Type B pancreatic cell (in vitro differentiated cells): ENCODE results near the gene BNIP5. TPM values are rescaled to one million over a fixed set of nuclear protein-coding genes. Genes with fewer than 3 reads are reported as not detected.

Experiments
- DNase-seq: peaks from one replicate; pipeline ENCODE4 v3.0.0; 2021; ENCODE audit warnings: mixed read lengths; ENCODE audit not compliant: unreplicated experiment; ENCODE audit errors: extremely low spot score
- H3K27ac Mint-ChIP-seq: 2 replicates; pipeline ENCODE4 v1.8.0; 2021; ENCODE audit warnings: mild to moderate bottlenecking, mixed read lengths
- H3K27me3 Mint-ChIP-seq: 2 replicates; pipeline ENCODE4 v1.8.0; 2021; ENCODE audit warnings: mixed read lengths
- H3K36me3 Mint-ChIP-seq: 2 replicates; pipeline ENCODE4 v1.8.0; 2021; ENCODE audit warnings: mixed read lengths
- H3K4me1 Mint-ChIP-seq: one replicate; pipeline ENCODE4 v1.8.0; 2021; ENCODE audit warnings: mixed read lengths; ENCODE audit not compliant: unreplicated experiment
- H3K4me3 Mint-ChIP-seq: 2 replicates; pipeline ENCODE4 v1.8.0; 2021; ENCODE audit warnings: mild to moderate bottlenecking, mixed read lengths
- H3K9me3 Mint-ChIP-seq: 2 replicates; pipeline ENCODE4 v1.8.0; 2021; ENCODE audit warnings: mixed read lengths
- CTCF ChIP-seq: fragments of 200-600 bp; sonication (generic); conservative IDR thresholded peaks from 2 replicates; pipeline ENCODE4 v1.5.0; 2021; ENCODE audit warnings: antibody characterized with exemption, mild to moderate bottlenecking
- total RNA-seq: library from RNA; stranded (reverse); gene quantifications from 2 replicates; pipeline ENCODE4 v1.2.1, GENCODE V29; 2021; ENCODE audit warnings: low replicate concordance

BNIP5 gene
- total RNA-seq, 1 donor from 2014 or later, result 1.4 TPM

- DNase-seq, result no peak
- Mint-ChIP-seq H3K4me1 (no peaks in the 10 kb centered on the region), H3K4me3 (no peak overlapping the region), H3K27ac (no peak overlapping the region), H3K9me3 (no peaks in the 10 kb centered on the region), H3K36me3 (no peaks in the 10 kb centered on the region), H3K27me3 (peaks cover 52% of the 10 kb centered on the region)
- no peak for TF ChIP-seq CTCF
Observed at GRCh38 chr6:36280983-36281382, 55.7 kb downstream of the BNIP5 start.

- H3K9me3 Mint-ChIP-seq, result no peaks in the 10 kb centered on the region
- H3K27me3 Mint-ChIP-seq, result peaks cover 49% of the 10 kb centered on the region
- no peak for DNase-seq
- no peaks in the 10 kb centered on the region for H3K4me1 Mint-ChIP-seq
- H3K4me3 Mint-ChIP-seq, result no peak overlapping the region
- no peaks in the 10 kb centered on the region for H3K36me3 Mint-ChIP-seq
- TF ChIP-seq CTCF, result no peak
- H3K27ac Mint-ChIP-seq, result no peak overlapping the region
Observed at GRCh38 chr6:36280467-36280866, 56.2 kb downstream of the BNIP5 start.

- H3K4me1 Mint-ChIP-seq, result no peaks in the 10 kb centered on the region
- H3K9me3 Mint-ChIP-seq, result no peaks in the 10 kb centered on the region
- no peak overlapping the region for H3K27ac Mint-ChIP-seq
- H3K27me3 Mint-ChIP-seq, result peaks cover 39% of the 10 kb centered on the region
- no peaks in the 10 kb centered on the region for H3K36me3 Mint-ChIP-seq
- no peak overlapping the region for H3K4me3 Mint-ChIP-seq
- DNase-seq, result no peak
- no peak for TF ChIP-seq CTCF
Observed at GRCh38 chr6:36277946-36278470, 58.7 kb downstream of the BNIP5 start.

GRCh38 chr6:36276581-36277536, 59.8 kb downstream of the BNIP5 start:
- H3K27ac Mint-ChIP-seq, result no peak overlapping the region
- no peaks in the 10 kb centered on the region for H3K9me3 Mint-ChIP-seq
- no peak for TF ChIP-seq CTCF
- no peaks in the 10 kb centered on the region for H3K4me1 Mint-ChIP-seq
- H3K36me3 Mint-ChIP-seq, result no peaks in the 10 kb centered on the region
- H3K4me3 Mint-ChIP-seq, result no peak overlapping the region
- H3K27me3 Mint-ChIP-seq, result peaks cover 35% of the 10 kb centered on the region
- DNase-seq, result no peak

GRCh38 chr6:36273802-36274514, 62.7 kb downstream of the BNIP5 start:
- no peak for TF ChIP-seq CTCF

More at GRCh38 chr6:36273802-36274514, 62.7 kb downstream of the BNIP5 start:
- Mint-ChIP-seq H3K4me1 (peaks cover 6% of the 10 kb centered on the region), H3K27ac (no peak overlapping the region), H3K9me3 (no peaks in the 10 kb centered on the region), H3K36me3 (no peaks in the 10 kb centered on the region), H3K27me3 (peaks cover 23% of the 10 kb centered on the region), H3K4me3 (no peak overlapping the region)
- DNase-seq, result no peak
